Right forelimb (tissue), 1 donor: ENCODE measurements around the gene GAREM2.
A peak's percentile ranks its signal among the peaks of the same experiment; 100 is the strongest.
"Not testable (repeated sequence)": the region's sequence is repeated elsewhere in the genome, so short reads cannot be mapped to it uniquely, and the experiment has no call there.

Experiments
- DNase-seq: peaks from one replicate; pipeline ENCODE4 v3.0.0-alpha.2; 2018

The GAREM2 gene

GRCh38 chr2:26172871-26173775, at the start of gene GAREM2:
Gene GAREM2 (plus strand): TSS chr2:26173088. CDS start chr2:26173221, 133 bp downstream.
- DNase-seq: no peak

- no peak for DNase-seq
Measured at GRCh38 chr2:26123426-26123825, 49.5 kb upstream of the GAREM2 start.

GRCh38 chr2:26126074-26126473, 46.8 kb upstream of the GAREM2 start:
- no peak for DNase-seq

GRCh38 chr2:26128176-26128575, 44.7 kb upstream of the GAREM2 start:
- DNase-seq: no peak

- DNase-seq: no peak
Measured at GRCh38 chr2:26130763-26131162, 42.1 kb upstream of the GAREM2 start.

- no peak for DNase-seq
Measured at GRCh38 chr2:26136451-26136850, 36.4 kb upstream of the GAREM2 start.

- DNase-seq: no peak
Measured at GRCh38 chr2:26139269-26140183, 33.4 kb upstream of the GAREM2 start.

- DNase-seq: no peak
Measured at GRCh38 chr2:26141145-26141769, 31.6 kb upstream of the GAREM2 start.

GRCh38 chr2:26144031-26144430, 28.9 kb upstream of the GAREM2 start:
- no peak for DNase-seq

- peak; percentile 69 for DNase-seq
Measured at GRCh38 chr2:26144953-26145680, 27.8 kb upstream of the GAREM2 start.

- no peak for DNase-seq
Measured at GRCh38 chr2:26148501-26148900, 24.4 kb upstream of the GAREM2 start.

- no peak for DNase-seq
Measured at GRCh38 chr2:26150243-26150642, 22.6 kb upstream of the GAREM2 start.

GRCh38 chr2:26157580-26157979, 15.3 kb upstream of the GAREM2 start:
- DNase-seq: no peak

GRCh38 chr2:26161926-26162325, 11.0 kb upstream of the GAREM2 start:
- DNase-seq: no peak

- no peak for DNase-seq
Measured at GRCh38 chr2:26162963-26163362, 9.9 kb upstream of the GAREM2 start.

GRCh38 chr2:26164231-26164630, 8.7 kb upstream of the GAREM2 start:
- no peak for DNase-seq

GRCh38 chr2:26164641-26165211, 8.2 kb upstream of the GAREM2 start:
- no peak for DNase-seq

- DNase-seq: no peak
Measured at GRCh38 chr2:26165403-26165802, 7.5 kb upstream of the GAREM2 start.

GRCh38 chr2:26166541-26166940, 6.3 kb upstream of the GAREM2 start:
- DNase-seq: not testable (repeated sequence)

- DNase-seq: no peak
Measured at GRCh38 chr2:26168785-26169184, 4.1 kb upstream of the GAREM2 start.

GRCh38 chr2:26169226-26169625, 3.7 kb upstream of the GAREM2 start:
- no peak for DNase-seq
